Measurements from ENCODE around the gene ABTB2. TPM values are rescaled to one million over a fixed set of nuclear protein-coding genes. Genes with fewer than 3 reads are reported as not detected.

The ABTB2 gene
- total RNA-seq, 1 experiment from 2014 or later, result 3.3 TPM

DNA sequence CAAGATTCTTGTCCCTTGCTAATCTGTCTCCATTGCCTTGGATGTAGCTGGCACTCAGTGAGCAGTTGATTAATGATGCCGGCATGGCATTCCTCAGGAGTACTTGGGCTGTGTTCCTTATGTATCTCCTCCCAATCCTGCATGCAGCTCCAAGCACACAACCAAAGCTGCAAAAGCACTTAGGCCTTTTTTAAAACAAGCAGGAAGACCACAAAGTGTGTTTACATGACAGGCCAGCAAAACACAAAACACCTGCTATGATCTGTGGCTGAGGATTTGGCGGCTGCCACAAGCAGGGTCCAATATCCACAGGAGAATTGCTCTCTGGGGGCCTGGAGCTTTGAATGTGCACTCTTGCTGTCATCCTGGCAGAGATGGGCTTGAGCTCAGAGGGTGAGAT lies 8.9 kb downstream of the ABTB2 start:
- no peak for DNase-seq (ENCODE audit: low read depth, low spot score)
- in situ Hi-C loops (cut with HindIII; ENCODE audit: low pct_unique_long_range_greater_than_20kb, low sequenced_read_pairs), result no loop called here

DNA sequence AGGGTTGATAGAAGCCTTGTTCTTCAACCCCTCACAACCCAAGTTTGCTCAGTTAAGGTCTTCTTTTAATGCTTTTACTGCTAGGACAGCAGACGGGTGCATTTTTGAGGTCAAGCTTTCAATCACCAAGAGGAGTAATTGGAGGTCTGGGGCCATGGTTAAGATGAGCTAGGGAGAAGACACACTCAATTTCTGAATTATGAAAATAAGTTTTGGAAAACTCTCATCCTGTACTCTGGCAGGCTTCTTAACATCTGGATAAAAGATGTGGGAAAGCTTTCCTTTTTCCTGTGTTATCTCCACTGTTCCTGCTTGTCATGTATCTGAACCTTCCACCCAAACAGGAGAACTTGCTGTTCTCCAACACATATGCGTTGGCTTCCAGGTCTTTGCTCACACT lies 9.7 kb downstream of the ABTB2 start:
- in situ Hi-C loops (cut with HindIII; ENCODE audit: low pct_unique_long_range_greater_than_20kb, low sequenced_read_pairs), result no loop called here
- no peak for DNase-seq (ENCODE audit: low read depth, low spot score)

DNA sequence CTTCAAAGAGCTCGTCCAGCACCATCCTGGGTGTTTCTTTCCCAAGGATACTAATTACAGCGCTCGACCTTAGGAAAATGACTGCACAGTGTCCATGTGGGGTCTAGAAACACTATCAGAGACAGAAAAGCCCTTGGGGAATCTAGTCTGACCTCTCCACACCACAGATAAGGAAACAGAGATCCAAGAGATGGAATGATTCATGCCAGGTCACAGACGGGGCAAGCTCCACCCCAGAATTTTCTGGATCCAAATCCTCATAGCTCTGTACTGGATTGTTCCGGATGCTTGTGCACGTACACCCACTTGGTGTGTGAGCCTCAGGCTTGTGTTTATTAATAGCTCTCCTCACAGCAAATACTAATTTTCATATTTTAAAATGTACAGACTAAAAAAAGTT lies 11.3 kb downstream of the ABTB2 start:
- no peak for DNase-seq (ENCODE audit: low read depth, low spot score)
- in situ Hi-C loops (cut with HindIII; ENCODE audit: low pct_unique_long_range_greater_than_20kb, low sequenced_read_pairs), result no loop called here

DNA sequence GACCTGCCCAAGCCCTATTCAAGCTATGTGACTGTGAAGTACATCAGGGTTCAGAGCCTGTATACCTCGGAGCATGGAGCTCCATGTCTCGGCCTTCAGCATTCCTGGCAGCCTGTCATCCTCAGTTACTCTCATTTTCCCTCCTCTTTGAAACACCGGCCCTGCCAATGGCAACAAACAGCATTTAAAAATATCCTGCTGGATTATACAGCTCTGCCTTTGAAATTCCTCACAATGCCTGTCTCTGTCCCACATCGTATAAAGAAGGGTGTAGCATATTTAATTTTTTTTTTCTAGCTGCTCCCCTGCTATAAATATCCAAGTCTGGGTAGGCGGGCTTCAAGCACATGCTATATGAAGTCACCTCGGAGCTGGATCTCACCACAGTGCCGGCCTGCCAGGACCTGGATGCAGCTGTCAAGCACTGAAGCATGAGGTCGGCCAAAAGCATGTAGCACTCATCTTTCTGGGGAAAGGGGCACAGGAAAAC lies 11.8 kb downstream of the ABTB2 start:
- in situ Hi-C loops (cut with HindIII; ENCODE audit: low pct_unique_long_range_greater_than_20kb, low sequenced_read_pairs), result no loop called here
- no peak for DNase-seq (ENCODE audit: low read depth, low spot score)

DNA sequence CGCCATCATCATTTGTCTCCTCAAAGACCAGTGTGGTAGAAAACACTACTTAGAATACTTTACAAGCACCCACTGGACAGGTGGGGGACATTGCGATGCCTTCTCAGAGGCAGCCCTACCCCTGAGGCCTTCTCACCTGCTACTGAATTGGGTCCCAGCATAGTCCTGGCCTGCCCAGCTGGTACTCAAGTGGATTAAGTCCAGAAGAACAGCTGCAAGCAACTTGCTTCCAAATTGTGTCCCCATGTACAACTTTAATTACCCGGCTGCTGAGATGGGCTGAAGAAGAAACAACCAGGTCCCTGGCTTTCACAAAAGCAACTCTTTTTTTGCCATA lies 12.3 kb downstream of the ABTB2 start:
- in situ Hi-C loops (cut with HindIII; ENCODE audit: low pct_unique_long_range_greater_than_20kb, low sequenced_read_pairs), result no loop called here
- DNase-seq (ENCODE audit: low read depth, low spot score), result no peak

DNA sequence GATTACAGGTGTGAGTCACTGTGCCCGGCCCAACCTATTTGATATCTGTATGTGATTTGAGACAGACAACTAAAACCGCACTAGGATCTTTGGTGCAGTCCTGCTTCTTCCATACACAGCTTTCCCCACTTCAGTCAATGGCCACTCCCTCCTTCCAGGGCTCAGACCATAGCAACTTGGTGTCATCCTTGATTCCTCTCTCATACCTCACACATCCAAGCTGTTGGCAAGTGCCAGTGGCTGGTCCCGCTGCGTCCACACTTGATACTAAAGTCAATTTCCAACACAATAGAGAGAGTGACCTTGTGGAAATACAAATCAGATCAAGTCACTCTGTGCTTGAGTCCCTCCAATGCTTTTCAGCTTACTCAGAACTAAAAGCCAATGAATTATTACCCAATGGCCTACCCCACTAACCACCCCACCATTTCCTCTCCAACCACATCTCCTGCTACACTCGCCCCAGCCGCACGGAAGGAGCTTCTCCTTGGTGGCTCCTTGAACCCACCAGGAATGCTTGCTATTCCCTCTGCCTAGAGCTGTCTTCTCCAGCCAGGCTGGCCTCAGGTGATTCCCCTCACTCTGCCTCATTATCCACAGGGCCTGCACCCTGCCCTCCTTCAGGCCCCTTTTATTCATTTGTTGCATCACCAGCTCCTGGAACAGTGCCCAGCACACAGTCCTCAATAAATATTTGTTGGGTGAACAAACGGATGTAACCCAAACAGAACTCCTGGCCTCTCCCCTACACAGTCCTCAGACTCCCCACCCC lies 12.9 kb downstream of the ABTB2 start:
- DNase-seq (ENCODE audit: low read depth, low spot score), result no peak
- in situ Hi-C loops (cut with HindIII; ENCODE audit: low pct_unique_long_range_greater_than_20kb, low sequenced_read_pairs), result no loop called here

DNA sequence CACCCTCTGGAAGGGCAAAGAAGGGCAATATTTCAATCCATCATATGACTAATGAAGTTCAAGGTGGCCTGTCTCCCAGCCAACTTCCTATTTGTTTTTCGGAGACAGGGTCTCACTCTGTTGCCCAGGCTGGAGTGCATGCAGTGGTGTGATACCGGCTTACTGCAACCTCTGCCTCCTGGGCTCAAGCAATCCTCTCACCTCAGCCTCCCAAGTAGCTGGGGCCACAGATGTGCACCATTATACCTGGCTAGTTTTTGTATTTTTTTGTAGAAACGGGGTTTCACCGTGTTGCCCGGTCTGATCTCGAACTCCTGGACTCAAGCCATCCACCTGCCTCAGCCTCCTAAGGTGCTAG lies 13.4 kb downstream of the ABTB2 start:
- in situ Hi-C loops (cut with HindIII; ENCODE audit: low pct_unique_long_range_greater_than_20kb, low sequenced_read_pairs), result no loop called here
- no peak for DNase-seq (ENCODE audit: low read depth, low spot score)

DNA sequence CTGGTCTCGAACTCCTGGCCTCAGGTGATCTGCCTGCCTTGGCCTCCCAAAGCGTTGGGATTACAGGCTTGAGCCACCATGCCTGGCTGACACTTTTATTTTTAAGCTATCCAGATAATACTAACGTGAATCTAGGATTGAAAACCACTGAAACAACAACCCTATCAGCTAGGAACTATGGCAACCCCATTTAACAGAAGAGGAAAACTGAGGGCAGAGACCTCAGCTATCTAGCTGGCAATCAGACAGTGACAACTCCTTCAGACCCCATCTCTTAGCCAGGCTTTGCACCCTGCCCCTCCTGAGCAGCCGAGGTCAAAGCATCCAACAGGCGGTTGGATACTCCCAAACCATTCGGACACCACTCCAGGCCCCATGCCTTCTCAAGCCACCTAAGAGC lies 14.1 kb downstream of the ABTB2 start:
- in situ Hi-C loops (cut with HindIII; ENCODE audit: low pct_unique_long_range_greater_than_20kb, low sequenced_read_pairs), result no loop called here
- DNase-seq (ENCODE audit: low read depth, low spot score), result no peak

DNA sequence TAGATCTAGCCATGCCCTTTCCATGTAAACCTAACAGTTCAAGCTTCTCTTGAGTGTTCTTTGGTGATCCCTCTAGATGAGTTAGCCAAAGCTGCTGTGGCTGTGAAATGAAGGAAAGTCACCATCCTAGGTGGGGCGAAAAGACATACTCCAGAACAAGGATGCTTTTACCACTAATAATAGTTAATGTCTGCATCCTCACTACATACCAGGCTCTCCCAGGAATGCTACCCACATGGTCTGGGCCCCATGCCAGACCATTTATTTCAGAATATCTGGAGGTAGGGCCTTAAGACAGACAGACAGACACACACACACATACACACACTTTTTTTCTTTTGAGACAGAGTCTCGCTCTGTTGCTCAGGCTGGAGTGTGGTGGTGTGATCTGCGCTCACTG lies 14.7 kb downstream of the ABTB2 start:
- in situ Hi-C loops (cut with HindIII; ENCODE audit: low pct_unique_long_range_greater_than_20kb, low sequenced_read_pairs), result no loop called here
- DNase-seq (ENCODE audit: low read depth, low spot score), result peak; percentile 23

DNA sequence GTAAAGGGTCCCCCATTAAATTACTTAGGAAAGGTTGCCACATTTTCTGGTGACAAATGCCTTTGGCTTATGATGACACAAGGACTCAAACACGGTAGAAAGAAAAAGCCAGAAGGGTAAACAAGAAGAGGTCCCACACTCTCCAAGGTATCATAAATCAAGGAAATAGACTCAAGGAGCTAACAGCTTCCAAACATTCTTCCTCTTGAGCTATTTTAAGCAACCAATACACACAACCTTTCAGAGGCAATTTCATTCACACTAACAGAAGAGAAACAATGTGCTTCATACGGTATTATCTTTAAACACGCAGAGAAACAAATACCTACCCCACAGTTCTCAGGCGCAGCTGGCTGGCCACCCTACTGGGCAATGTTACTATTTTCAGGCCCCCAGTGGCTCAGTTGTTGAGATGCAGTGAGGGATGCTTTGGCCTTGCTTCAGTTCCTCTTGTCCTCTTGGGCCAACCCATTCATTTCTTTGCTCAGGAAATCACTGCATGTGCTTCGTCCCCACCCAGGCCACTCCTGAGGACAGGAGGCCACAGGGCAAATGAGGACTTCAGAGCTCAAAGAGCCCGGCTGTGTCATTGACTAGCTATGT lies 15.8 kb downstream of the ABTB2 start:
- DNase-seq (ENCODE audit: low read depth, low spot score), result no peak

DNA sequence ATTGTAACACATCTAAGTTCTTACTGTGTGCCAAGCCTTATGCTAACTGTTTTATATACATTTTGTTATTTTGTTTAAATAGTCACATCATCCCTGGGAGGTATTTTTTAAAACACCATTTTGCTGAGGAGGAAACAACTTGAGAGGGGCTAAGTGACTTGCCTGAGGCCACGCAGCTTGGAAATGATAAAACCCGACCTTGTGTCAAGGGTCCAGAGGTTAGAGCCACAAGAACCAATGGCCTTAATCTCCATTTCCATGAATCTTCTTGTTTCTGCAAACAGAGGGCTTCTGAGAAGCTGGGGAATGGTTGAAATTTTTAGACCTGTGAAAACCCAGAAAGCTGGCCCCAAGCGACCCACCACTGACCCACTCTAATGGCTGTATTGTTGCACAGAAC lies 16.7 kb downstream of the ABTB2 start:
- in situ Hi-C loops (cut with HindIII; ENCODE audit: low pct_unique_long_range_greater_than_20kb, low sequenced_read_pairs), result no loop called here
- no peak for DNase-seq (ENCODE audit: low read depth, low spot score)

More for the DNA sequence above, 15.8 kb downstream of the ABTB2 start:
- in situ Hi-C loops (cut with HindIII; ENCODE audit: low pct_unique_long_range_greater_than_20kb, low sequenced_read_pairs), result no loop called here

DNA sequence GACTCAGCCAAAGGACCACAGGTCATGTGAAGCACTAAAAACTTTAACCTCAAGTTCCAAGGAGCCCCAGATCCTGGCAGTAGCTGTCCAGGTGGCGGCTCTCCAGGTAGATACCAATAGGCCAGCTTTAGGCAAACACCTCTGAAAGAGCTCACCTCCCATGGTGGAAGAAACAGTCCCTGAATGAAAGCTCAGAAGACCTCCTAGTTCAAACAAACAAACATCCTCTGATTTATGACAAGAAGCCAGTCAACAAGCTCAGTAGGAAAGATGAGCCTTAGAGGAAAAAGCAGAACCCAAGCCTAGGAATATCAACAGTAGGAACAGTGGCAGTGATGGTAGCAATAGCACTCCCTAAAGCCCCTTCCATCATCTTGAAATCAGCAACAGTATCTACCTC lies 17.2 kb downstream of the ABTB2 start:
- in situ Hi-C loops (cut with HindIII; ENCODE audit: low pct_unique_long_range_greater_than_20kb, low sequenced_read_pairs), result no loop called here

DNA sequence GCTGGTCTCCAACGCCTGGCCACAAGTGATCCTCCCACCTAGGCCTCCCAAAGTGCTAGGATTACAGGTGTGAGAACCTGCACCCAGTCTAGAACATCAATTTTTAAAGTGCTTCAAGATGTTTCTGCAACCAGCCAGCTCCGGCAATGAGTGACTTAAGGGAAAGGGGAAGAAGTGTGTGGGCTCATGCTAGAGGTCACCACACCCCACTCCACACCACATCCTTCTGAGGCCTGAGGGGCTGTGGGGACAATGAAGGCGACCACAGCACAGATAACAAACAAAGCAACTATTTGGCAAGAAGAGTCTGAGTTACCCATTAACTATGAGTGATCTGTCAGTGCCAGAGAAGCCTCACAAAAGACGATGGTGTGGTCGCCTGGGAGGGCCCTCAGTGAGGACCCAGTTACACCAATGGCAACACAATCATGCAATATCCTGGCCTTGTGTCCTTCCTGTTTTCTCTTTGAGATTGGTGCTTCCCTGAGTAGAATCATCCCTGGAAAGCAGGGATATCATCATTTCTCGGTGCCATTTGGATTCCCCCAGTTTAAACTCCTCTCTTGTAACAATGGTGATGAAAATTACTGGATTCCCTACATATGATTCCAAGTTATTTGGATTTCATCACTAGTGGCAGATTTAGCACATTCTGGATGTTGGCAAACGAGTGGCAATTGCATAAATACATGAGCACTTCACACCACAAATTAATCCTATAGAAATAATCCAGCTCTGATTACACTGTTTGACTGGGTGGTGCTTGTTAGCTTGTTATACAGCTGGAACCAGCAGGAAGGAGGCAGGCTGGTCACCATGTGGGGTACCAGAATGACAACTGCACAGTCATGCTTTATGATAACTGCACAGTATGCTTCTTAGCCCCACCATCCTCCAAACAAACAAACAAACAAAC lies 18.4 kb downstream of the ABTB2 start:
- in situ Hi-C loops (cut with HindIII; ENCODE audit: low pct_unique_long_range_greater_than_20kb, low sequenced_read_pairs), result no loop called here

More for the DNA sequence above, 17.2 kb downstream of the ABTB2 start:
- DNase-seq (ENCODE audit: low read depth, low spot score), result no peak

DNA sequence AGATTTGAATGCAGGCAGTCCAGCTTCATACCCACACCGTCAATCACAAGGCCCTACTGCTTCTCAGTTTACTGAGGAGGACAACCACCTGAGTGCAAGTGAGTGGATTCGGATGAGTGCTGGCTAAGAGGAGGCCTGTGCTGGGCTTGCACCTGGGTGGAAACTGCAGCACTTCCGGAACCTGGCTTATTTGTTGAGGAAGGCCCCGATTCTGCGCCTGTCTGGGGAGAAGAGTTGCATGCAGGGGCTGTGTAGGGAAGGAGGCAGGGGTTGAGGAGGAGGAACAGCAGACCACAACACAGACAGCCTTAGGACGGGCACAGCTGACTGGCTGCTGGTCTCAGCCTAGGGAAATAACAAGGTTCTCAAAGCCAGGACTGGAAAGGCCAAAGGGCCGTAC lies 20.8 kb downstream of the ABTB2 start:
- no peak for DNase-seq (ENCODE audit: low read depth, low spot score)
- in situ Hi-C loops (cut with HindIII; ENCODE audit: low pct_unique_long_range_greater_than_20kb, low sequenced_read_pairs), result no loop called here

More for the DNA sequence above, 18.4 kb downstream of the ABTB2 start:
- DNase-seq (ENCODE audit: low read depth, low spot score), result no peak

DNA sequence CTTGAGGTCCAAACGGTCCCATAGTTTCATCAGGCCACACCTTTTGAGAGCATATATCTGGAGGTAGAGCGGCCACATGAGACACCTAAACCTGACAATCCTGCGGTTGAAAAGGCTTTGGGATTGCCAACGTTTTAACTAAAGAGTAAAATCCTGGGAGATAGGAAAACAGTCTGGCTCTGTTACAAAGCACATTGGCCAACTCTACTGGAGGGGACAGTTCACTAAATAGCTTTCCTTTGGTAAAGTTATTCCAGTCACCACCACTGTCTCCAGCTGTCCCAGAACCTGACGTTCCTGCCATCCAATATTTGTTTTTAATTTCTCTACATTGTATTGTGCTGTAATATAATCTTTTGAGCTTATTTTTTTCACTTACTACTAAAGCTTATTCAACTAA lies 22.0 kb downstream of the ABTB2 start:
- no peak for DNase-seq (ENCODE audit: low read depth, low spot score)
- in situ Hi-C loops (cut with HindIII; ENCODE audit: low pct_unique_long_range_greater_than_20kb, low sequenced_read_pairs), result no loop called here

DNA sequence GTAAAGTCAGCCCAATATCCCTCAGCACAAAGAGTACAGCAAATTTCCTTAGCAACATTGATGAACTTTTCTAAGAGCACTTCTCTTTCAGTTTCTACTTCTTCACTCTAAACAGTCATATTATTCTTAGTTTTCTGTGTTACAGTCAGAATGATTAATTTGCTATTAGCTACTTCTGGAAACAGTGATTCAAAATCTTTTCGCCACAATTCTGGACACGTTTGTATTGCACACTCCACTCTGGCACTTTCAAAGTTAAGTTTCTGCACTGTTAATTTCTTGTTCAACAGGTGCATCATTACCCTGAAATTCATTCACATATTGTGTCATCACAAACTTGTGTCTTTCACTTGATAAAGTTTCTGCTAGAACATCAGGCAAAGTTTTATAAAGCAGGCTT lies 22.5 kb downstream of the ABTB2 start:
- in situ Hi-C loops (cut with HindIII; ENCODE audit: low pct_unique_long_range_greater_than_20kb, low sequenced_read_pairs), result no loop called here
- no peak for DNase-seq (ENCODE audit: low read depth, low spot score)

DNA sequence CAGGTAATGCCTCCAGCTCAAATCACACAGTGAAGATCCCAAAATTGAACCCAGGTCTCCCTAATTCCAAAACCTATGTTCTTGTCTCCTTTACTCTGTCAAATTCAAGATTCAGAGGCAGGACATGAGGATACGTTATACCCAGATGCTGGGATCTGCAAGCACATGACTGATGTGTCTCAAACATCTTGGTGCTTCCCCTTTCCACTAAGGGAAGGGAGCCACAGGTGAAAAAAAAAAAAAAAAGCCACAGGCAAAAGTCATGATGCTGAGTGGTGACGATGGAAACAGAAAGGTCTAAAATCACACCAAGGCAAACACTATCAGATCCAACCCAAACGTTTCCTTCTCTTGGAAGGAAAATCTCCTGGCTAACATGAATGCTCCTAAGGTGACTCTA lies 24.0 kb downstream of the ABTB2 start:
- DNase-seq (ENCODE audit: low read depth, low spot score), result no peak
- in situ Hi-C loops (cut with HindIII; ENCODE audit: low pct_unique_long_range_greater_than_20kb, low sequenced_read_pairs), result no loop called here

DNA sequence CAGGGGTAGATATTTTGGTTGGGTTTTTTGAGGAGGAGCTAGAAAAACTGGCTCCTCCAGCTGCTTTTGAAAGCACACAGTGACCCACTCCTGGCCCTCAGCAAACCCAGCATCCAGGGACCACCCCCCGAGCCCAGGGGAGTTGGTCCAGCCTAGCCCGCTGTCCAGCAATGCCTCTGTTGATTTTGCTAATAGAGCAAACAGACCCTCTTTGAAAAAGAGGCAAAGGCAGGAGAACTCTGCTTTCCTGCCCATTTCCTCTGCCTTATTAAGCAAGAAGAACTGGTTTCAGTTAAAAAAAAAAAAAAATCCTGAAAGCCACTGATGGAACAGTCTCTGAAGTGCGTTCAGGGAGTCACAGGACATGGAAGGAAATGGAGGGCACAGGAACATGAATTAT lies 25.3 kb downstream of the ABTB2 start:
- in situ Hi-C loops (cut with HindIII; ENCODE audit: low pct_unique_long_range_greater_than_20kb, low sequenced_read_pairs), result no loop called here

More for the DNA sequence above, 25.3 kb downstream of the ABTB2 start:
- DNase-seq (ENCODE audit: low read depth, low spot score), result peak; percentile 53

Measured in SK-MEL-5 (cell line).